SK-N-SH treated with all-trans-retinoic acid at 6 μM for 48 hours (cell line): ENCODE data around the gene CD96.

Experiments used
- BACH2 ChIP-seq: fragments of 250-450 bp; sonication (Bioruptor Pico); IDR thresholded peaks from 2 replicates; pipeline ENCODE4 v1.9.0; 2021; ENCODE audit warnings: mild to moderate bottlenecking, borderline replicate concordance
- ESRRG ChIP-seq: fragments of 250-450 bp; sonication (Bioruptor Pico); IDR thresholded peaks from 2 replicates; pipeline ENCODE4 v1.6.1; 2021; ENCODE audit warnings: mild to moderate bottlenecking
- PATZ1 ChIP-seq: fragments of 250-450 bp; sonication (Bioruptor Pico); IDR thresholded peaks from 2 replicates; pipeline ENCODE4 v1.8.0; 2020; ENCODE audit warnings: mild to moderate bottlenecking, moderate library complexity, borderline replicate concordance
- POU6F1 ChIP-seq: fragments of 250-450 bp; sonication (Bioruptor Pico); IDR thresholded peaks from 2 replicates; pipeline ENCODE4 v1.8.0; 2021; ENCODE audit warnings: low read depth, mild to moderate bottlenecking, moderate library complexity, borderline replicate concordance
- RARB ChIP-seq: fragments of 250-450 bp; sonication (Bioruptor Pico); IDR thresholded peaks from 2 replicates; pipeline ENCODE4 v1.8.0; 2021; ENCODE audit warnings: mild to moderate bottlenecking, moderate library complexity
- TCF4 ChIP-seq: fragments of 250-450 bp; sonication (Bioruptor Pico); IDR thresholded peaks from 2 replicates; pipeline ENCODE4 v1.8.0; 2021; ENCODE audit warnings: mild to moderate bottlenecking, moderate library complexity, borderline replicate concordance
- ZFP3 ChIP-seq: fragments of 250-450 bp; sonication (Bioruptor Pico); IDR thresholded peaks from 2 replicates; pipeline ENCODE4 v1.5.0; 2020; ENCODE audit warnings: mild to moderate bottlenecking, moderate library complexity
- ZFP30 ChIP-seq: fragments of 450-650 bp; formaldehyde crosslinking; IDR thresholded peaks from 2 replicates; pipeline ENCODE4 v1.5.0; 2022; ENCODE audit warnings: mild to moderate bottlenecking, moderate library complexity
- ZNF70 ChIP-seq: fragments of 450-650 bp; formaldehyde crosslinking; IDR thresholded peaks from 2 replicates; pipeline ENCODE4 v1.5.0; 2020; ENCODE audit warnings: mild to moderate bottlenecking, moderate library complexity

- TF ChIP-seq ESRRG (CRISPR knock-in tag) (no peak), POU6F1 (no peak), PATZ1 (CRISPR knock-in tag) (no peak), ZFP30 (CRISPR knock-in tag) (no peak), RARB (CRISPR knock-in tag) (no peak), ZNF70 (CRISPR knock-in tag) (no peak), ZFP3 (CRISPR knock-in tag) (no peak), BACH2 (CRISPR knock-in tag) (no peak), TCF4 (no peak)
These were observed 51.7 kb downstream of the CD96 start for GRCh38 chr3:111593666-111594065.
